RWPE1 (cell line): ENCODE results near the gene OR51B5.

Experiments
- CTCF ChIA-PET: fragments of 350-600 bp; sonication (Branson Sonifier 250); formaldehyde crosslinking; extraction: SDS; loops from one replicate; lab custom pipeline; 2021; lab: Yijun Ruan, JAX
- POLR2A ChIA-PET: fragments of 400-600 bp; formaldehyde crosslinking; extraction: SDS; loops from one replicate; lab custom pipeline; 2020; ENCODE audit warnings: antibody characterized with exemption; ENCODE audit not compliant: low non-redundant PET; lab: Yijun Ruan, JAX
- DNase-seq: peaks from one replicate; pipeline ENCODE4 v3.0.0; 2012; ENCODE audit warnings: low spot score
- H3K27ac ChIP-seq: fragments of 450-650 bp; 2 replicates; pipeline ENCODE4 v1.5.1; 2017
- TF ChIP-seq, protein P1 (sequence below): fragments of 450-650 bp; conservative IDR thresholded peaks from 2 replicates; pipeline ENCODE4 v1.5.1; 2017; ENCODE audit warnings: low read depth, mild to moderate bottlenecking

Gene OR51B5, protein sequence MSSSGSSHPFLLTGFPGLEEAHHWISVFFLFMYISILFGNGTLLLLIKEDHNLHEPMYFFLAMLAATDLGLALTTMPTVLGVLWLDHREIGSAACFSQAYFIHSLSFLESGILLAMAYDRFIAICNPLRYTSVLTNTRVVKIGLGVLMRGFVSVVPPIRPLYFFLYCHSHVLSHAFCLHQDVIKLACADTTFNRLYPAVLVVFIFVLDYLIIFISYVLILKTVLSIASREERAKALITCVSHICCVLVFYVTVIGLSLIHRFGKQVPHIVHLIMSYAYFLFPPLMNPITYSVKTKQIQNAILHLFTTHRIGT

DNA sequence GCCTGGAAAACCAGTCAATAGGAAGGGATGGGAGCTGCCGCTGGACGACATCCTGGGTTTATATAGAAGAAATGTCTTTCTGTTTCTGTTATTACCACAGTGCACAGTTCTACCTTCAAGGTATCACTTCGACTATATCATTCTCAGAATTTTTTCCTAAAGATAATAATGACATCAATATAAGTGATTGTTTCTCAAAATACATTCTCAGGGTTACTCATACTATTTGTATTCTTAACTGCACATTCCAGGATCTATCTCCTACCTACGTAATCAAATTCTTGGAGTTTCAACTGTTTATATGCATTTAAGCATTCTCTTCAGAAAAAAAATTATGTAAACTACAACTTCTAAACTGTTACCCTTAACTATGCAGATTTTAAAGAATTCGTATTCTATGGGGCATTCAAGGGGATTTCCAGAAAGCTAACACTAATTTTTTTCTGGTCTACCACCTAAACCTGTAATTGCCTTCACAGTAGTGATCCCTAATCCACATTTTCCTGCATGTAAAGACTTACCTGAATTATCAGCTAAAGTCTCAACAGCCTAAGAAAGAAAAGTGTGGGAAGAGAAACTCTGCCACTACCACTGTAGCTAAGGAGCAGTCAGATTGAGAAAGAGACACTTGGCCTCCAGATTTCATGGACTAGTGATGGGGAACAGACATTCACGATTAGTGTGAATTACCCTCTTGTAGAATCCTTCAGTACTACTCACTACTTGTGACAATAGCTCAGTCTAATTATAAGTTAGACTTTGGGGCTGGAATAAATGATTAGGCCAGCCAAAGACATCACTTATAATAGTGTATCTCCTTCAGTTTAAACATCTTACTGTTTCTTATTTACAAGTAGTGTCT lies at the start of gene OR51B5:
OR51B5 (minus strand) TSS at position 51 of the 862 bp plus-strand sequence; CDS start at position 51, 0 bp downstream.
- TF ChIP-seq, protein P1, sequence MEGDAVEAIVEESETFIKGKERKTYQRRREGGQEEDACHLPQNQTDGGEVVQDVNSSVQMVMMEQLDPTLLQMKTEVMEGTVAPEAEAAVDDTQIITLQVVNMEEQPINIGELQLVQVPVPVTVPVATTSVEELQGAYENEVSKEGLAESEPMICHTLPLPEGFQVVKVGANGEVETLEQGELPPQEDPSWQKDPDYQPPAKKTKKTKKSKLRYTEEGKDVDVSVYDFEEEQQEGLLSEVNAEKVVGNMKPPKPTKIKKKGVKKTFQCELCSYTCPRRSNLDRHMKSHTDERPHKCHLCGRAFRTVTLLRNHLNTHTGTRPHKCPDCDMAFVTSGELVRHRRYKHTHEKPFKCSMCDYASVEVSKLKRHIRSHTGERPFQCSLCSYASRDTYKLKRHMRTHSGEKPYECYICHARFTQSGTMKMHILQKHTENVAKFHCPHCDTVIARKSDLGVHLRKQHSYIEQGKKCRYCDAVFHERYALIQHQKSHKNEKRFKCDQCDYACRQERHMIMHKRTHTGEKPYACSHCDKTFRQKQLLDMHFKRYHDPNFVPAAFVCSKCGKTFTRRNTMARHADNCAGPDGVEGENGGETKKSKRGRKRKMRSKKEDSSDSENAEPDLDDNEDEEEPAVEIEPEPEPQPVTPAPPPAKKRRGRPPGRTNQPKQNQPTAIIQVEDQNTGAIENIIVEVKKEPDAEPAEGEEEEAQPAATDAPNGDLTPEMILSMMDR: no peak
- ChIA-PET CTCF (interaction anchor here (0.5 kb wide), 2 partner anchors 73 to 98 kb away, joined by 3 to 4 read pairs; no protein-coding TSS in a partner anchor), POLR2A (no interaction called here)
- no peak within 1 kb of the TSS for H3K27ac ChIP-seq
- DNase-seq: no peak

DNA sequence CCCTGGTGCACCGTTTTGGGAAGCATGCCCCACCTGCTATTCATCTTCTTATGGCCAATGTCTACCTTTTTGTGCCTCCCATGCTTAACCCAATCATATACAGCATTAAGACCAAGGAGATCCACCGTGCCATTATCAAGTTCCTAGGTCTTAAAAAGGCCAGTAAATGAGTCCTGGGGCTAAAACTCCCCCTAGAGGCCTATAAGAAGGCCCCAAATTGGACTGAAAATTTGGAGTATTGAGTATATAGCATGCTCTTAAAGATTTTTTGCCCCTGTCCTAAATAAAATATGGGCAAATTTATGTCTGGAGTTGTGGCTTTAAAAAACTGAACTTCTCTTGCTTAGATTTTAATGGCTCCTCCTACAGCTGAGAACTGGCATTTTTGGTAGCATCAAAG lies 46.9 kb upstream of the OR51B5 start:
- no peak for DNase-seq
- POLR2A ChIA-PET: no interaction called here
- TF ChIP-seq, protein P1: no peak
- H3K27ac ChIP-seq: no peak overlapping the region
- CTCF ChIA-PET: no interaction called here

DNA sequence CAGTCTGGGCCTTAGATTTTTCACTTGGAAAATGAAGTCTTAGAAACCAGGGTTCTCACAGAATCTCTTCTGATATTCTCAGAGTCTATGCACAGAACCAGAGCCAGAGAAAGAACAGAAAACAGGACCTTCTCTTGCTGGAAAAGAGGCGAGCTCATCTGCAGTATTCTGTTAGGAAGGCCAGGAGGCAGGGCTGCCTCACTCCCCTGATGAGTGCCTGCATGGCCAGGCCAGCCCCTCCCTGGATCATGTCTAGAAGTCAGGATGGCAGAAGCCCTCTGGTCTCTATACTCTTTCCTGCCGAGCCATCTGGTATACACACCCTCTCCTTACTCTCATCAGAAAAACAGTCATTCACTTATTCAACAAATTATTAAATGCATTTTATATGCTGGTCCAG lies 41.0 kb upstream of the OR51B5 start:
- ChIA-PET POLR2A (no interaction called here), CTCF (no interaction called here)
- TF ChIP-seq, protein P1: no peak
- no peak for DNase-seq
- no peak overlapping the region for H3K27ac ChIP-seq

DNA sequence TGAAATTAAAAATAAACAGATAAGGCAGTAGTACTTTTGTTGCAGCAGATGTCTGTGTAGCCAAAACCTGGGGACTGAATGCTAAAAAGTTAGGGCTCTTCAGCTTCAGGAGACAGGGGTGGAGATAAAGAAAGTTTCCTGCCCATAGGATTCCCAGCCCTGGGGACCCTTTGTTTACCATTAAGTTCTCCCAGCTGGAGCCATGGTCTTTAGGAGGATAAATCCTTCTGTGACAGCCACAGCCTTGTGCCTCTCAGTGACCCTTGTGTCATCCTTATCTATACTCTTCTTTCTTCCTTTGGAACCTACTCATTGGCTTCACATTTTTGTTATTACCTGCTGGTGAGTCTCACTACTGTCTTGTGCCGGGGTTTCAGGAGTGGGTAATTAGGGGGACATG lies 40.3 kb upstream of the OR51B5 start, which contains the start of gene OR51M1:
OR51M1 (plus strand) TSS at position 237 of the 400 bp plus-strand sequence. CDS start 5,587 bp downstream, outside the sequence.
- DNase-seq: no peak
- TF ChIP-seq, protein P1: no peak
- CTCF ChIA-PET: interaction anchor here (0.5 to 0.6 kb wide), 3 partner anchors 40 to 924 kb away, joined by 3 to 4 read pairs (median 3); no protein-coding TSS in a partner anchor
- H3K27ac ChIP-seq: no peak within 1 kb of the TSS
- POLR2A ChIA-PET: no interaction called here

DNA sequence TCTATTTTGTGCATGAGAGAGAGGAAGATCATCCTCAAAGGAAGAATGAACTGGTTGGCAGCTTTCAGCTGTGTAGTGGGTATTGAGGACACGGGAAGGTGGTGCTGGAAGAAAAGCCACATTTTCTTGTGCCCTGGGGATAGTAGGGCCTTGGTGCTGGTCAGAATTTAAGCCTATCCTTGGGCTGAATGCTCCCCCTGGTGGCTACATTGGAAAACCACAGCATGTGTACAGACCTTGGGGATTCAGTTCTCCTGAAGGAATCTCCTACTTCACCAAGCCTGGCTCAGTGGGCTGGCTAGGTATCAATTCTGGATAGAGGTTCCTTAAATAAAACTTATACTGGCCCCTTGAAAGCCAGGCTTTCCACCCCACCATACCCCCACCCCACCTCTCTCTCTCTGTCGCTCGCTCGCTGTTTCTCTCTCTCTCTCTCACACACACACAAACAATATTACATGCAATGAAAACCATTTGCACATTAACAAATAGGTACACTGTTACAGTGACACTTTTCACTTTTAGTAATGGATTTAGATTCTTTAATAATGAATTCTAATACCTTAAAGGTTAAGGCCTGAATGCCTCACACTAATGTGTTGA lies 37.5 kb upstream of the OR51B5 start:
- TF ChIP-seq, protein P1: peak; percentile 63
- peak; percentile 49 for DNase-seq
- CTCF ChIA-PET: interaction anchor here (0.7 to 1.0 kb wide), 2 partner anchors 179 to 236 kb away, joined by 3 read pairs; no protein-coding TSS in a partner anchor

DNA sequence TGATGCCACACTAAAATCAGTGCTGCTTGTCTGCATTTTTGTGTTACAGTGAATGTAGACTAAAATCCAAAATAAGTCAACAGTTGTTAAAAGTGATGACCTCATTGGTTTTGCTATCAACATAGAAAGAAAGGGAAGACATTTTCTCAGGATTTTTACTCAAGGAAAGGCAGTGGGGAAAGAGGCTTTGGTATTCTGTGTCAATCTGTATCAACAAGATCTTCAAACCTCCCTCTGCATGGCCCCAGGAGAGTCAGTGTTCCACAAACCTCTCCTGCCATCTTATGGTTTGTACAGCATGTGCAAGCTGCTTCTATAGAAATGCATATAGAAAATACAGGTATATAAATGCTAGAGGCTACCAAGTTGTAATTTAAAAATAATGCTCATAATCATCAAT lies 26.5 kb upstream of the OR51B5 start:
- ChIA-PET POLR2A (no interaction called here), CTCF (no interaction called here)
- H3K27ac ChIP-seq: no peak overlapping the region
- DNase-seq: peak; percentile 1
- TF ChIP-seq, protein P1: no peak

More for the DNA sequence above, 37.5 kb upstream of the OR51B5 start:
- POLR2A ChIA-PET: no interaction called here
- H3K27ac ChIP-seq: no peak overlapping the region
